ENCODE results near the gene STIL. TPM values are rescaled to one million over a fixed set of nuclear protein-coding genes. Genes with fewer than 3 reads are reported as not detected.
"Not testable (repeated sequence)": the region's sequence is repeated elsewhere in the genome, so short reads cannot be mapped to it uniquely, and the experiment has no call there.

STIL gene
- total RNA-seq, 4 donors from 2014 or later, result 2.8 to 4.2 (median 4.0) TPM

GRCh38 chr1:47347735-47348134 is 33.8 kb upstream of the STIL start:
- no peak for TF ChIP-seq EP300 (IDR thresholded peaks at IDR 0.05)
- no peak for TF ChIP-seq POLR2AphosphoS5 (IDR thresholded peaks at IDR 0.05)
- TF ChIP-seq CTCF (IDR thresholded peaks at IDR 0.05), result no peak
- TF ChIP-seq POLR2A (IDR thresholded peaks at IDR 0.05), result no peak

GRCh38 chr1:47346979-47347378 is 33.0 kb upstream of the STIL start:
- not testable (repeated sequence) for H3K36me3 ChIP-seq; H3K27ac ChIP-seq; H3K9me3 ChIP-seq; H3K4me1 ChIP-seq; H3K4me3 ChIP-seq; DNase-seq (ENCODE audit: low spot score in 2 of 2); H3K27me3 ChIP-seq
- WGBS, result 98% methylated on average over 5 of the region's 5 CpGs

More at GRCh38 chr1:47347735-47348134, 33.8 kb upstream of the STIL start:
- DNase-seq (ENCODE audit: low spot score in 2 of 2), result no peak
- Histone ChIP-seq H3K4me1 (peaks cover 9% of the 10 kb centered on the region), H3K4me3 (no peak overlapping the region), H3K9me3 (no peaks in the 10 kb centered on the region), H3K27ac (no peak overlapping the region), H3K36me3 (peaks cover 3% of the 10 kb centered on the region), H3K27me3 (no peaks in the 10 kb centered on the region)
- 91% methylated on average over 9 of the region's 9 CpGs for WGBS

GRCh38 chr1:47340227-47340626 is 26.3 kb upstream of the STIL start:
- Histone ChIP-seq H3K4me3 (no peak overlapping the region), H3K9me3 (no peaks in the 10 kb centered on the region), H3K27me3 (no peaks in the 10 kb centered on the region), H3K4me1 (peaks cover 22% of the 10 kb centered on the region), H3K36me3 (no peaks in the 10 kb centered on the region), H3K27ac (no peak overlapping the region)
- TF ChIP-seq EP300 (IDR thresholded peaks at IDR 0.05) (no peak), CTCF (IDR thresholded peaks at IDR 0.05) (no peak), POLR2AphosphoS5 (IDR thresholded peaks at IDR 0.05) (no peak), POLR2A (IDR thresholded peaks at IDR 0.05) (no peak)
- DNase-seq (ENCODE audit: low spot score in 2 of 2), result no peak
- WGBS, result 81% methylated on average over 4 of the region's 4 CpGs

- H3K27me3 ChIP-seq, result no peaks in the 10 kb centered on the region
- no peaks in the 10 kb centered on the region for H3K9me3 ChIP-seq
- no peak overlapping the region for H3K4me3 ChIP-seq
- H3K4me1 ChIP-seq, result peaks cover 29% of the 10 kb centered on the region
- TF ChIP-seq CTCF (IDR thresholded peaks at IDR 0.05), result no peak
- TF ChIP-seq POLR2A (IDR thresholded peaks at IDR 0.05), result no peak
- TF ChIP-seq EP300 (IDR thresholded peaks at IDR 0.05), result no peak
- TF ChIP-seq POLR2AphosphoS5 (IDR thresholded peaks at IDR 0.05), result no peak
- no peaks in the 10 kb centered on the region for H3K36me3 ChIP-seq
- H3K27ac ChIP-seq, result no peak overlapping the region
- no peak for DNase-seq (ENCODE audit: low spot score in 2 of 2)
Observed at GRCh38 chr1:47338249-47339077, 24.5 kb upstream of the STIL start.

- TF ChIP-seq POLR2AphosphoS5 (IDR thresholded peaks at IDR 0.05), result no peak
- TF ChIP-seq CTCF (IDR thresholded peaks at IDR 0.05), result no peak
- TF ChIP-seq EP300 (IDR thresholded peaks at IDR 0.05), result no peak
- TF ChIP-seq POLR2A (IDR thresholded peaks at IDR 0.05), result no peak
- peaks cover 39% of the 10 kb centered on the region for H3K4me1 ChIP-seq
- no peaks in the 10 kb centered on the region for H3K27me3 ChIP-seq
- no peak overlapping the region for H3K4me3 ChIP-seq
- DNase-seq (ENCODE audit: low spot score in 2 of 2), result no peak
- WGBS, result 94% methylated on average over 6 of the region's 6 CpGs
- H3K9me3 ChIP-seq, result no peaks in the 10 kb centered on the region
- H3K27ac ChIP-seq, result no peak overlapping the region
- H3K36me3 ChIP-seq, result no peaks in the 10 kb centered on the region
Observed at GRCh38 chr1:47337350-47337749, 23.4 kb upstream of the STIL start.

Data from suprapubic skin (tissue), 4 donors.